Spleen (tissue), 11 donors: ENCODE data around the gene CDIPT. TPM values are rescaled to one million over a fixed set of nuclear protein-coding genes. Genes with fewer than 3 reads are reported as not detected.

Experiments used
- DNase-seq: peaks from one replicate; pipeline ENCODE4 v3.0.0-alpha.2; 2020
- H3K27ac ChIP-seq, 8 donors: fragments of 200-600 bp; sonication (generic) in 7 of 8; 1 replicate in 4 of 8; 2 replicates in 4 of 8; pipeline versions ENCODE4 v1.5.0 to v1.8.0; 2016 to 2021; ENCODE audit warnings: inconsistent platforms in 4 of 8, mild to moderate bottlenecking in 4 of 8, moderate library complexity in 1 of 8
- H3K27me3 ChIP-seq, 7 donors: fragments of 200-600 bp; sonication (generic) in 6 of 7; replicated peaks in 1 of 7; 1 replicate in 4 of 7; 2 replicates in 3 of 7; pipeline versions ENCODE4 v1.5.0 to v1.8.0; 2016 to 2021; ENCODE audit warnings: inconsistent platforms in 3 of 7, mild to moderate bottlenecking in 1 of 7
- H3K36me3 ChIP-seq, 6 donors: fragments of 200-600 bp; sonication (generic) in 5 of 6; 1 replicate in 4 of 6; 2 replicates in 2 of 6; pipeline versions ENCODE4 v1.5.0 to v1.8.0; 2016 to 2021; ENCODE audit warnings: inconsistent platforms in 2 of 6
- H3K4me1 ChIP-seq, 6 donors: fragments of 200-600 bp; sonication (generic) in 5 of 6; 1 replicate in 3 of 6; 2 replicates in 3 of 6; pipeline versions ENCODE4 v1.5.0 to v1.8.0; 2016 to 2021; ENCODE audit warnings: inconsistent platforms in 3 of 6
- H3K4me3 ChIP-seq, 8 donors: fragments of 200-600 bp; sonication (generic) in 7 of 8; 1 replicate in 4 of 8; 2 replicates in 4 of 8; pipeline versions ENCODE4 v1.5.0 to v1.8.0; 2016 to 2021; ENCODE audit warnings: inconsistent platforms in 4 of 8, mild to moderate bottlenecking in 4 of 8, moderate library complexity in 2 of 8
- H3K9me3 ChIP-seq, 8 donors: fragments of 200-600 bp; sonication (generic) in 7 of 8; 1 replicate in 4 of 8; 2 replicates in 4 of 8; pipeline versions ENCODE4 v1.5.0 to v1.8.0; 2016 to 2021; ENCODE audit warnings: inconsistent platforms in 4 of 8
- POLR2A ChIP-seq, 3 donors: fragments of 450-650 bp; IDR thresholded peaks; one replicate each; pipeline ENCODE4 v1.5.1; 2017; ENCODE audit warnings: antibody characterized with exemption in 3 of 3, mild to moderate bottlenecking in 1 of 3
- POLR2AphosphoS5 ChIP-seq, 3 donors: sonication (generic); formaldehyde crosslinking; IDR thresholded peaks; one replicate each; pipeline ENCODE4 v1.5.1; 2017; ENCODE audit warnings: antibody characterized with exemption in 3 of 3
- WGBS, 5 donors: extraction: QIAGEN DNeasy Blood & Tissue Kit in 3 of 5; methylation state at CpG; one replicate each; pipeline versions ENCODE4 v1.1.5 to v1.1.7; 2013 to 2018; 5-methylcytosine and 5-hydroxymethylcytosine counted together
- intact Hi-C: fragments of 100-400 bp; cut with DNase I; formaldehyde crosslinking; loops from one replicate; pipeline ENCODE4 v1.15.0; 2023; ENCODE audit warnings: low total_unique reads
- polyA plus RNA-seq, 3 donors: library from polyadenylated mRNA; stranded (reverse); fragments of 200-250 nt; gene quantifications; one replicate each; pipeline ENCODE4 v1.2.1, GENCODE V29; 2013
- total RNA-seq, 7 donors: library from RNA; depleted of rRNA in 3 of 7; stranded (reverse); fragments of >200 nt in 3 of 7; fragmentation: NEBNext Ultra II Directional in 4 of 7; extraction: Animal tissue kit (Norgen Biotek cat#: 25700) in 4 of 7; gene quantifications; one replicate each; pipeline versions ENCODE4 v1.1.0 to v1.2.1, GENCODE V29; 2016 to 2021
- TF ChIP-seq, protein P1 (sequence below), 11 experiments: fragments of 200-600 bp in 7 of 11; fragments of 450-650 bp in 4 of 11; sonication (generic) in 4 of 11; IDR thresholded peaks in 8 of 11; conservative IDR thresholded peaks in 3 of 11; 1 replicate in 7 of 11; 2 replicates in 4 of 11; pipeline versions ENCODE4 v1.4.0 to v1.8.0; 2016 to 2021; ENCODE audit warnings: antibody characterized with exemption in 11 of 11, inconsistent platforms in 4 of 11, mild to moderate bottlenecking in 1 of 11
- donor health status: healthy with polysubstance abuse.
- donor health status: DM: no; HTN: no; CAD: no; lungs with moderate emphysema.
- donor health status: DM: no; HTN: no; CAD: no.
- donor health status: Bipolar disorder and iron deficiency.
- donor health status: healthy.
- donor health status: DM: no; HTN: no; CAD: no.
- donor health status: DM: yes; HTN: yes; CAD: no.

The CDIPT gene
- total and polyA plus RNA-seq, 10 donors: 43.7 to 81.2 (median 65.5) TPM

DNA sequence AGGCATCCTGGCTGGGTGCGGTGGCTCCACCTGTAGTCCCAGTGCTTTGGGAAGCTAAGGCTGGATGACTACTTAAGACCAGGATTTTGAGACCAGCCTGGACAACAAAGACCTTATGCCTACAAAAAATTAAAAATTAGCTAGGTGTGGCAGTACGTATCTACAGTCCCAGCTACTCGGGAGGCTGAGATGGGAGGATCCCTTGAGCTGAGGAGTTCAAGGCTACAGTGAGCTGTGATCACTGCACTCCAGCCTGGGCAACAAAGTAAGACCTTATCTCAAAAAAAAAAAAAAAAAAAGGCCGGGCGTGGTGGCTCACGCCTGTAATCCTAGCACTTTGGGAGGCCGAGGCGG lies 36.7 kb downstream of the CDIPT start:
- no peak for DNase-seq
- H3K4me1 ChIP-seq: peaks cover 50 to 99% (median 67%) of the 10 kb centered on the region in 6 donors
- no peaks in the 10 kb centered on the region for H3K27me3 ChIP-seq
- no peaks in the 10 kb centered on the region for H3K9me3 ChIP-seq
- no peak overlapping the region for H3K4me3 ChIP-seq
- TF ChIP-seq, protein P1, sequence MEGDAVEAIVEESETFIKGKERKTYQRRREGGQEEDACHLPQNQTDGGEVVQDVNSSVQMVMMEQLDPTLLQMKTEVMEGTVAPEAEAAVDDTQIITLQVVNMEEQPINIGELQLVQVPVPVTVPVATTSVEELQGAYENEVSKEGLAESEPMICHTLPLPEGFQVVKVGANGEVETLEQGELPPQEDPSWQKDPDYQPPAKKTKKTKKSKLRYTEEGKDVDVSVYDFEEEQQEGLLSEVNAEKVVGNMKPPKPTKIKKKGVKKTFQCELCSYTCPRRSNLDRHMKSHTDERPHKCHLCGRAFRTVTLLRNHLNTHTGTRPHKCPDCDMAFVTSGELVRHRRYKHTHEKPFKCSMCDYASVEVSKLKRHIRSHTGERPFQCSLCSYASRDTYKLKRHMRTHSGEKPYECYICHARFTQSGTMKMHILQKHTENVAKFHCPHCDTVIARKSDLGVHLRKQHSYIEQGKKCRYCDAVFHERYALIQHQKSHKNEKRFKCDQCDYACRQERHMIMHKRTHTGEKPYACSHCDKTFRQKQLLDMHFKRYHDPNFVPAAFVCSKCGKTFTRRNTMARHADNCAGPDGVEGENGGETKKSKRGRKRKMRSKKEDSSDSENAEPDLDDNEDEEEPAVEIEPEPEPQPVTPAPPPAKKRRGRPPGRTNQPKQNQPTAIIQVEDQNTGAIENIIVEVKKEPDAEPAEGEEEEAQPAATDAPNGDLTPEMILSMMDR (IDR thresholded peaks at IDR 0.05 in 8 of 11, conservative IDR thresholded peaks at IDR 0.05 in 3 of 11): no peak
- TF ChIP-seq POLR2AphosphoS5 (IDR thresholded peaks at IDR 0.05) (no peak), POLR2A (IDR thresholded peaks at IDR 0.05) (no peak)
- intact Hi-C loops: no loop called here
- 71 to 90% (median 85%) methylated on average over 5 to 8 of the region's 8 CpGs for WGBS, 5 donors
- H3K36me3 ChIP-seq: peaks cover 0 to 50% (median 9%) of the 10 kb centered on the region in 6 donors
- peak overlapping the region in 5 of 8 donors; percentile 39 to 68 (median 64) for H3K27ac ChIP-seq

DNA sequence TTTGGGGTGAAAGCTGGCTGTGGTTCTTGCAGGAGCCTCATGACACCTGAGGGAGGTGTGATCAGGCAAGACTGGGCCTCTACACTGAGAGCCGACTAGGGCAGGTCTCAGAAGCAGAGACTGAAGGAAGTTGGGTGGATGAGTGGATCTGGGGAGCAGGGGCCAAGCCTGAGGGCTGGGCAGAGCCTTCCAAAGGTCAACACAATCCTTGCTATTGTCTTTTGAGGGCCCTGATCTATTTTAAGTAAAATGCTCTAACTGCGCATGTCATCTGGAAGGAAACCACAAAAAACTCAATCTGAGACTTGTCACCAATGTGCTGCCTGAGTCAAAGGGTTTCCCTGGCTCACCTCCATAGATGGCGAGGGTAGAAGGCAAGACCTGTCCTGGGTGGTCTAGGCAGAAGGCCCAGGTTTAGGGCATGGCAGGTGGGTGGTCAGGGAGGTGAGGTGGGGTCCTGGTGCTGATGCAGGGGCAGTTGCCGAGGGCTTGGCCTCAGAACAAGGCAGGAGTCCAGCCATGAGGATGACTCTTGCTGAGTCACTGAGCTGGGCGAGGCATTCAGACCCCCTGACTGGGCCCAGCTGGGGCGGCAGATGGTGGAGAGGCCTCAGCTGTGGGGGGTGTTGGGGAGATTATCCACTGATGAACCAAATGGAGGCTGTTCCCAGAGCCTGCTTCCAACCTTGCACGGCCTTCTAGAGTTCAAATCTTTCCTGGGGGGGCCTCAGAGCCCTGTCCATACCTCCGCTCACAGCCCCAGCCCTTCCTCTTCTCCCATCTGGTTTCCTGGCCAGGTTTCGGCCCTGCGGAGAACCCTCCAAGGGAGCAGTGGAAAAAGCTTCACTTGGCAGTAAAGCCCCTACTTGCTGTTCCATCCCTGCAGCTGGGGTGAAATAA lies 37.6 kb downstream of the CDIPT start:
- intact Hi-C loops: no loop called here
- Histone ChIP-seq H3K27ac (peak overlapping the region in 6 of 8 donors; percentile 55 to 68 (median 64)), H3K27me3 (no peaks in the 10 kb centered on the region), H3K4me3 (no peak overlapping the region), H3K9me3 (no peaks in the 10 kb centered on the region), H3K4me1 (peaks cover 53 to 100% (median 73%) of the 10 kb centered on the region in 6 donors), H3K36me3 (peaks cover 0 to 41% (median 0%) of the 10 kb centered on the region in 6 donors)
- WGBS, 5 donors: 51 to 69% (median 57%) methylated on average over 9 to 10 of the region's 10 CpGs
- TF ChIP-seq, protein P1 (IDR thresholded peaks at IDR 0.05 in 8 of 11, conservative IDR thresholded peaks at IDR 0.05 in 3 of 11): no peak
- no peak for TF ChIP-seq POLR2A (IDR thresholded peaks at IDR 0.05)
- TF ChIP-seq POLR2AphosphoS5 (IDR thresholded peaks at IDR 0.05): peak in 2 of 3 donors; percentile 35 to 55
- DNase-seq: no peak

DNA sequence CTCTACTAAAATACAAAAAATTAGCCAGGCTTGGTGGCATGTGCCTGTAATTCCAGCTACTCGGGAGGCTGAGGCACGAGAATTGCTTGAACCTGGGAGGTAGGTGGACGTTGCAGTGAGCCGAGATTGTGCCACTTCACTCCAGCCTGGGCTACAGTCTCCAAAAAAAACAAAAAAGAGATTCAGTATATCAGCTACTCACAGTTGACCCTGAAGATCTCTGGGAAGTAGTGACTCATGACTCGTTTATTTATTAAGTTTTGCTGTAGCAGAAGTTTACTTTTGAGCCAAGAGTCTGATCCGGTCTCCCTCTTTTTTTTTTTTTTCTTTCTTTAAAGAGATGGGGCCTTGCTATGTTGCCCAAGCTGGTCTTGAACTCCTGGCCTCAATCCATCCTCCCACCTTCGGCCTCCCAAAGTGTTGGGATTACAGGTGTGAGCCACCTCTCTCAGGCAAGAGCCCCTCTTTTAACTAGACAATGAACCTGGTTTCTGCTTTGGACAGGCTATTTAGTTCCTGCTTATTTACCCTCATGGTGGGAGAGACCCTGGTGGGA lies 38.4 kb downstream of the CDIPT start:
- no peaks in the 10 kb centered on the region for H3K9me3 ChIP-seq
- H3K27me3 ChIP-seq: no peaks in the 10 kb centered on the region
- TF ChIP-seq POLR2A (IDR thresholded peaks at IDR 0.05) (no peak), POLR2AphosphoS5 (IDR thresholded peaks at IDR 0.05) (no peak)
- TF ChIP-seq, protein P1 (IDR thresholded peaks at IDR 0.05 in 8 of 11, conservative IDR thresholded peaks at IDR 0.05 in 3 of 11): no peak
- peaks cover 0 to 39% (median 2%) of the 10 kb centered on the region in 6 donors for H3K36me3 ChIP-seq
- intact Hi-C loops: no loop called here
- no peak overlapping the region for H3K4me3 ChIP-seq
- peak overlapping the region in 6 of 8 donors; percentile 55 to 68 (median 64) for H3K27ac ChIP-seq
- H3K4me1 ChIP-seq: peaks cover 59 to 100% (median 77%) of the 10 kb centered on the region in 6 donors
- no peak for DNase-seq
- WGBS, 5 donors: 56 to 76% (median 71%) methylated on average over 7 of the region's 7 CpGs

DNA sequence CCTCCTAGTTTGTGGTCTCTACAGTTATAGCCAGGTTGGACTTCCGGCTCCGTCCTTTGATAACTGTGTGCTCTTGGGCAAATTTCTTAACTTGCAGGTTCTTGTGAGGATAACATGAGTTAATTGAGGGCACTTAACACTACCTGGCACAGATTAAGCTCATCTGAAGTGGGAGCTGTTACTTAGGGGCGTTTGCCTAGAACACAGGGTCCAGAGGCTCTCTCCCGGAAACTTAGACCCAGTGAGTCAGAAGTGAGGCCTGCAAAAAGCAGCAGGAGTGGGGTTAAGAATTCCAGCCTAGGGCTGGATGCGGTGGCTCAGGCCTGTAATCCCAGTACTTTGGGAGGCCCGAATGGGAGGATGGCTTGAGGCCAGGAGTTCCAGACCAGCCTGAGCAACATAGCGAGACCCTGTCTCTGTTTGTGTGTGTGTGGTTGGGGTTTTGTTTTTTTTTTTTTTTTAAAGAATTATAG lies 41.3 kb downstream of the CDIPT start:
- H3K27ac ChIP-seq: peak overlapping the region; percentile 86 to 95 (median 90)
- DNase-seq: no peak
- H3K27me3 ChIP-seq: no peaks in the 10 kb centered on the region
- H3K36me3 ChIP-seq: peaks cover 0 to 45% (median 13%) of the 10 kb centered on the region in 6 donors
- peak overlapping the region; percentile 53 to 93 (median 86) for H3K4me3 ChIP-seq
- peaks cover 57 to 100% (median 92%) of the 10 kb centered on the region in 6 donors for H3K4me1 ChIP-seq
- TF ChIP-seq, protein P1 (IDR thresholded peaks at IDR 0.05 in 8 of 11, conservative IDR thresholded peaks at IDR 0.05 in 3 of 11): no peak
- no peak for TF ChIP-seq POLR2AphosphoS5 (IDR thresholded peaks at IDR 0.05)
- no peak for TF ChIP-seq POLR2A (IDR thresholded peaks at IDR 0.05)
- intact Hi-C loops: no loop called here
- no peaks in the 10 kb centered on the region for H3K9me3 ChIP-seq
- WGBS, 5 donors: 35 to 66% (median 55%) methylated on average over 7 of the region's 7 CpGs
